ENCODE data around the gene NT5DC1. TPM values are rescaled to one million over a fixed set of nuclear protein-coding genes. Genes with fewer than 3 reads are reported as not detected.
"Not testable (repeated sequence)": the region's sequence is repeated elsewhere in the genome, so short reads cannot be mapped to it uniquely, and the experiment has no call there.

NT5DC1 gene
- total RNA-seq, 2 experiments from 2014 or later, result 31.5 to 36.3 TPM

- no peak for DNase-seq
- POLR2A ChIA-PET, result interaction anchor here (0.6 to 1.1 kb wide), 2 partner anchors 283 to 294 kb away, joined by 3 read pairs; partner anchors contain the start of gene RWDD1
- H3K4me1 Mint-ChIP-seq, result peaks cover 43% of the 10 kb centered on the region
- H3K9me3 Mint-ChIP-seq, result no peaks in the 10 kb centered on the region
- H3K36me3 Mint-ChIP-seq, result peaks cover 28% of the 10 kb centered on the region
- H3K4me3 Mint-ChIP-seq, result peak overlapping the region; percentile 97
- no peaks in the 10 kb centered on the region for H3K27me3 Mint-ChIP-seq
- ATAC-seq (ENCODE audit: low read depth), result no peak
- peak overlapping the region; percentile 69 for H3K27ac Mint-ChIP-seq
Observed at GRCh38 chr6:116277124-116277523, 176.5 kb downstream of the NT5DC1 start.

- no peak for DNase-seq
- Mint-ChIP-seq H3K4me3 (peak overlapping the region; percentile 97), H3K9me3 (no peaks in the 10 kb centered on the region), H3K4me1 (peaks cover 41% of the 10 kb centered on the region), H3K27ac (peak overlapping the region; percentile 99), H3K27me3 (no peaks in the 10 kb centered on the region), H3K36me3 (peaks cover 26% of the 10 kb centered on the region)
- POLR2A ChIA-PET, result interaction anchor here (1.5 to 4.3 kb wide), 5 partner anchors 9 to 403 kb away, joined by 3 to 47 read pairs (median 14); partner anchors contain the start of genes KPNA5, NT5DC1, RWDD1 and TSPYL4
- ATAC-seq (ENCODE audit: low read depth), result no peak
Observed at GRCh38 chr6:116278481-116278829, 177.8 kb downstream of the NT5DC1 start.

GRCh38 chr6:116278854-116279231 is 178.2 kb downstream of the NT5DC1 start:
- Mint-ChIP-seq H3K36me3 (peaks cover 26% of the 10 kb centered on the region), H3K4me3 (peak overlapping the region; percentile 97), H3K27me3 (no peaks in the 10 kb centered on the region), H3K27ac (peak overlapping the region; percentile 99), H3K9me3 (no peaks in the 10 kb centered on the region), H3K4me1 (peaks cover 41% of the 10 kb centered on the region)
- POLR2A ChIA-PET, result interaction anchor here (1.5 to 4.3 kb wide), 8 partner anchors 8 to 403 kb away, joined by 3 to 47 read pairs (median 8); partner anchors contain the start of genes DSE, KPNA5, NT5DC1 and RWDD1
- no peak for DNase-seq
- ATAC-seq (ENCODE audit: low read depth), result no peak

GRCh38 chr6:116279232-116280160 is 178.8 kb downstream of the NT5DC1 start, which contains the start of gene TSPYL1:
TSPYL1 (minus strand) TSS chr6:116279930; CDS start chr6:116279830, 100 bp downstream.
- H3K9me3 Mint-ChIP-seq, result no peaks in the 10 kb centered on the region
- peak within 1 kb of the TSS; percentile 99 for H3K27ac Mint-ChIP-seq

GRCh38 chr6:116280161-116280932 is 179.7 kb downstream of the NT5DC1 start:
- Mint-ChIP-seq H3K4me1 (peaks cover 36% of the 10 kb centered on the region), H3K36me3 (peaks cover 23% of the 10 kb centered on the region), H3K27me3 (no peaks in the 10 kb centered on the region), H3K9me3 (no peaks in the 10 kb centered on the region), H3K27ac (peak overlapping the region; percentile 99), H3K4me3 (peak overlapping the region; percentile 97)
- POLR2A ChIA-PET, result interaction anchor here (0.7 to 4.3 kb wide), 11 partner anchors 9 to 386 kb away, joined by 3 to 47 read pairs (median 5); partner anchors contain the start of genes DSE, NT5DC1, RSPH4A and RWDD1
- ATAC-seq (ENCODE audit: low read depth) (no peak), DNase-seq (no peak)

More at GRCh38 chr6:116279232-116280160, 178.8 kb downstream of the NT5DC1 start, which contains the start of gene TSPYL1:
- H3K4me1 Mint-ChIP-seq, result peaks cover 41% of the 10 kb centered on the region
- H3K27me3 Mint-ChIP-seq, result no peaks in the 10 kb centered on the region
- DNase-seq (peak; percentile 90), ATAC-seq (ENCODE audit: low read depth) (peak; percentile 86)
- POLR2A ChIA-PET, result interaction anchor here (0.7 to 4.3 kb wide), 11 partner anchors 8 to 402 kb away, joined by 3 to 47 read pairs (median 5); partner anchors contain the start of genes DSE, KPNA5, NT5DC1 and RSPH4A
- H3K36me3 Mint-ChIP-seq, result peaks cover 26% of the 10 kb centered on the region
- peak within 1 kb of the TSS; percentile 97 for H3K4me3 Mint-ChIP-seq

GRCh38 chr6:116280933-116281316 is 180.3 kb downstream of the NT5DC1 start:
- no peaks in the 10 kb centered on the region for H3K9me3 Mint-ChIP-seq
- no peak overlapping the region for H3K4me3 Mint-ChIP-seq
- POLR2A ChIA-PET, result interaction anchor here (0.9 to 4.3 kb wide), 4 partner anchors 12 to 291 kb away, joined by 3 to 47 read pairs (median 27); partner anchors contain the start of genes RWDD1 and TSPYL4
- no peak for DNase-seq
- peak overlapping the region; percentile 99 for H3K27ac Mint-ChIP-seq
- H3K4me1 Mint-ChIP-seq, result peaks cover 33% of the 10 kb centered on the region
- peaks cover 21% of the 10 kb centered on the region for H3K36me3 Mint-ChIP-seq
- no peaks in the 10 kb centered on the region for H3K27me3 Mint-ChIP-seq
- no peak for ATAC-seq (ENCODE audit: low read depth)

- Mint-ChIP-seq H3K27me3 (no peaks in the 10 kb centered on the region), H3K9me3 (no peaks in the 10 kb centered on the region), H3K27ac (no peak overlapping the region), H3K36me3 (peaks cover 12% of the 10 kb centered on the region), H3K4me1 (peaks cover 19% of the 10 kb centered on the region), H3K4me3 (no peak overlapping the region)
- ATAC-seq (ENCODE audit: low read depth) (no peak), DNase-seq (no peak)
- POLR2A ChIA-PET, result no interaction called here
Observed at GRCh38 chr6:116282698-116283097, 182.0 kb downstream of the NT5DC1 start.

GRCh38 chr6:116283191-116283590 is 182.5 kb downstream of the NT5DC1 start:
- Mint-ChIP-seq H3K27ac (no peak overlapping the region), H3K9me3 (no peaks in the 10 kb centered on the region), H3K4me1 (peaks cover 15% of the 10 kb centered on the region), H3K36me3 (peaks cover 7% of the 10 kb centered on the region), H3K27me3 (no peaks in the 10 kb centered on the region), H3K4me3 (no peak overlapping the region)
- no peak for DNase-seq
- POLR2A ChIA-PET, result no interaction called here
- ATAC-seq (ENCODE audit: low read depth), result no peak

GRCh38 chr6:116284984-116285383 is 184.3 kb downstream of the NT5DC1 start:
- POLR2A ChIA-PET; H3K9me3 Mint-ChIP-seq; H3K36me3 Mint-ChIP-seq; H3K27ac Mint-ChIP-seq; ATAC-seq (ENCODE audit: low read depth); H3K27me3 Mint-ChIP-seq; H3K4me1 Mint-ChIP-seq; DNase-seq; H3K4me3 Mint-ChIP-seq: not testable (repeated sequence)

GRCh38 chr6:116286773-116287358 is 186.2 kb downstream of the NT5DC1 start:
- DNase-seq, result no peak
- Mint-ChIP-seq H3K27me3 (no peaks in the 10 kb centered on the region), H3K27ac (no peak overlapping the region), H3K4me1 (no peaks in the 10 kb centered on the region), H3K9me3 (no peaks in the 10 kb centered on the region), H3K4me3 (no peak overlapping the region), H3K36me3 (no peaks in the 10 kb centered on the region)
- no peak for ATAC-seq (ENCODE audit: low read depth)
- POLR2A ChIA-PET, result no interaction called here

- no peaks in the 10 kb centered on the region for H3K4me1 Mint-ChIP-seq
- ATAC-seq (ENCODE audit: low read depth) (peak; percentile 60), DNase-seq (no peak)
- H3K9me3 Mint-ChIP-seq, result no peaks in the 10 kb centered on the region
- no peaks in the 10 kb centered on the region for H3K36me3 Mint-ChIP-seq
- POLR2A ChIA-PET, result no interaction called here
- H3K27ac Mint-ChIP-seq, result no peak overlapping the region
- H3K4me3 Mint-ChIP-seq, result no peak overlapping the region
- H3K27me3 Mint-ChIP-seq, result no peaks in the 10 kb centered on the region
Observed at GRCh38 chr6:116287689-116288282, 187.1 kb downstream of the NT5DC1 start.

GRCh38 chr6:116289876-116290275 is 189.2 kb downstream of the NT5DC1 start:
- no peak overlapping the region for H3K27ac Mint-ChIP-seq
- no peaks in the 10 kb centered on the region for H3K9me3 Mint-ChIP-seq
- POLR2A ChIA-PET, result no interaction called here
- DNase-seq, result no peak
- no peaks in the 10 kb centered on the region for H3K36me3 Mint-ChIP-seq
- no peaks in the 10 kb centered on the region for H3K27me3 Mint-ChIP-seq
- H3K4me1 Mint-ChIP-seq, result no peaks in the 10 kb centered on the region
- no peak overlapping the region for H3K4me3 Mint-ChIP-seq
- ATAC-seq (ENCODE audit: low read depth), result no peak
